Osteoblast (primary cell): ENCODE measurements around the gene MRPL44. TPM values are rescaled to one million over a fixed set of nuclear protein-coding genes. Genes with fewer than 3 reads are reported as not detected.

Experiments
- DNase-seq: peaks from one replicate; pipeline ENCODE4 v3.0.0; 2011; ENCODE audit warnings: low spot score, mixed read lengths; ENCODE audit not compliant: insufficient read length; ENCODE audit errors: missing footprints
- H2AFZ ChIP-seq: 2 replicates; pipeline ENCODE4 v1.6.0; 2011; ENCODE audit warnings: mild to moderate bottlenecking, low read length
- H3K27ac ChIP-seq: 2 replicates; pipeline ENCODE4 v1.5.1; 2011; ENCODE audit warnings: mild to moderate bottlenecking, low read depth, low read length, moderate library complexity
- H3K27me3 ChIP-seq: 2 replicates; pipeline ENCODE4 v1.6.0; 2012; ENCODE audit warnings: mild to moderate bottlenecking, control low read depth, inconsistent platforms, low read length, moderate library complexity; ENCODE audit not compliant: insufficient read depth
- H3K36me3 ChIP-seq: 2 replicates; pipeline ENCODE4 v1.5.1; 2011; ENCODE audit warnings: mild to moderate bottlenecking, low read length, control low read depth, moderate library complexity; ENCODE audit not compliant: insufficient read depth
- H3K4me1 ChIP-seq: 2 replicates; pipeline ENCODE4 v1.5.1; 2011; ENCODE audit warnings: mild to moderate bottlenecking, low read length, control low read depth, moderate library complexity; ENCODE audit not compliant: insufficient read depth
- H3K4me2 ChIP-seq: 2 replicates; pipeline ENCODE4 v1.6.0; 2011; ENCODE audit warnings: mild to moderate bottlenecking, low read length; ENCODE audit not compliant: insufficient read depth
- H3K4me3 ChIP-seq: fragments of 200-600 bp; sonication (generic); 3 replicates; pipeline ENCODE4 v1.5.1; 2012; ENCODE audit warnings: mild to moderate bottlenecking, low read length, inconsistent platforms; ENCODE audit not compliant: insufficient read depth
- H3K79me2 ChIP-seq: 2 replicates; pipeline ENCODE4 v1.6.0; 2012; ENCODE audit warnings: mild to moderate bottlenecking, low read length, control low read depth, inconsistent platforms; ENCODE audit not compliant: insufficient read depth
- H3K9me3 ChIP-seq: 2 replicates; pipeline ENCODE4 v1.5.1; 2011; ENCODE audit warnings: low read depth, low read length, control low read depth
- H4K20me1 ChIP-seq: 2 replicates; pipeline ENCODE4 v1.6.0; 2012; ENCODE audit warnings: mild to moderate bottlenecking, low read length, control low read depth; ENCODE audit not compliant: insufficient read depth
- total RNA-seq: library from RNA; depleted of rRNA; stranded (reverse); fragments of >200 nt; gene quantifications from 2 replicates; pipeline ENCODE4 v1.2.3, GENCODE V29; 2012
- TF ChIP-seq, protein P1 (sequence below): IDR thresholded peaks from 2 replicates; pipeline ENCODE4 v1.5.1; 2011; ENCODE audit warnings: mild to moderate bottlenecking, low read depth, low read length, moderate library complexity; ENCODE audit errors: extremely low read depth

Gene MRPL44
- total RNA-seq, 1 donor: 29.3 TPM

DNA sequence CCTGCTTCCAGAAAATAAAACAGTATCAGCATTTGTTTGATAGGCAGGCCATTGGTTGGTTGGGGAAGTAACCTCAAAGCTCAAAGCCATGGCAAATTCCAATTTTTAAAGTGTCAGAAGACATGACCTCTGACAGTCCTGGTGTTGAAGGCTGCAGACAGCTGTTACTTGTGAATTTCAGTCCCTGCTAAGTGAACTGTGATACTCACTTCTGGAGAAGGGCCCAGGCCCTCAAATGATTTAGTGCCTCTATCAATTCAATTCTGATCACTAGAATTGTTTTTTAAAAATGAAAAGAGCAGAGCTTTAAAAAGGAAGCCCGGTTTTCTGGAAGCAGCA, 23.1 kb downstream of the MRPL44 start:
- Histone ChIP-seq H2AFZ (no peak overlapping the region), H3K4me3 (no peak overlapping the region), H3K79me2 (no peaks in the 10 kb centered on the region), H3K4me2 (no peak overlapping the region), H3K36me3 (peaks cover 71% of the 10 kb centered on the region), H3K4me1 (peaks cover 7% of the 10 kb centered on the region), H3K9me3 (no peaks in the 10 kb centered on the region), H3K27me3 (no peaks in the 10 kb centered on the region), H3K27ac (no peak overlapping the region), H4K20me1 (no peaks in the 10 kb centered on the region)
- TF ChIP-seq, protein P1, sequence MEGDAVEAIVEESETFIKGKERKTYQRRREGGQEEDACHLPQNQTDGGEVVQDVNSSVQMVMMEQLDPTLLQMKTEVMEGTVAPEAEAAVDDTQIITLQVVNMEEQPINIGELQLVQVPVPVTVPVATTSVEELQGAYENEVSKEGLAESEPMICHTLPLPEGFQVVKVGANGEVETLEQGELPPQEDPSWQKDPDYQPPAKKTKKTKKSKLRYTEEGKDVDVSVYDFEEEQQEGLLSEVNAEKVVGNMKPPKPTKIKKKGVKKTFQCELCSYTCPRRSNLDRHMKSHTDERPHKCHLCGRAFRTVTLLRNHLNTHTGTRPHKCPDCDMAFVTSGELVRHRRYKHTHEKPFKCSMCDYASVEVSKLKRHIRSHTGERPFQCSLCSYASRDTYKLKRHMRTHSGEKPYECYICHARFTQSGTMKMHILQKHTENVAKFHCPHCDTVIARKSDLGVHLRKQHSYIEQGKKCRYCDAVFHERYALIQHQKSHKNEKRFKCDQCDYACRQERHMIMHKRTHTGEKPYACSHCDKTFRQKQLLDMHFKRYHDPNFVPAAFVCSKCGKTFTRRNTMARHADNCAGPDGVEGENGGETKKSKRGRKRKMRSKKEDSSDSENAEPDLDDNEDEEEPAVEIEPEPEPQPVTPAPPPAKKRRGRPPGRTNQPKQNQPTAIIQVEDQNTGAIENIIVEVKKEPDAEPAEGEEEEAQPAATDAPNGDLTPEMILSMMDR: no peak
- DNase-seq: no peak

DNA sequence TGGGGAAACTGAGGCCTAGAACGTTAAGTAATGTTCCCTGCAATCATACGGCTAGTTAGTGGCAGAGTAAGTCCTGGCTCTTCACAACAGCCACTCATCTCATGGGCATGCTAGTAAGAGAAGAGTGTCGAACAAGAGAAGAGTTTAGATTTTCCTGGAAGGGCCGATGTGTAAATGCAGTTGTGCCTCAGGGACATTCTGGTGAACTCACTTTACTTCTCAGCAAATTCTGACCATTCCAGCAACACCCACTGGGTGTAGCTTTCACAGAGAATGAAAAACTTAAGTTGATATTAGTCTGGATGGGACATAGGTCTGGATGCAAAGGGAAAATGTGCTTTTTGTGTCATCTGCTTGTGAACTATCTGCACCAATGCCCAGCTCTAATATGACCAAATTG, 23.5 kb downstream of the MRPL44 start:
- no peak overlapping the region for H3K4me2 ChIP-seq
- H3K9me3 ChIP-seq: no peaks in the 10 kb centered on the region
- no peak overlapping the region for H2AFZ ChIP-seq
- no peaks in the 10 kb centered on the region for H4K20me1 ChIP-seq
- TF ChIP-seq, protein P1: no peak
- DNase-seq: no peak
- H3K79me2 ChIP-seq: no peaks in the 10 kb centered on the region
- no peak overlapping the region for H3K4me3 ChIP-seq
- H3K27ac ChIP-seq: no peak overlapping the region
- H3K4me1 ChIP-seq: peaks cover 7% of the 10 kb centered on the region
- H3K36me3 ChIP-seq: peaks cover 70% of the 10 kb centered on the region
- H3K27me3 ChIP-seq: no peaks in the 10 kb centered on the region

- Histone ChIP-seq H3K9me3 (no peaks in the 10 kb centered on the region), H3K4me1 (peaks cover 7% of the 10 kb centered on the region), H3K79me2 (no peaks in the 10 kb centered on the region), H3K4me2 (no peak overlapping the region), H2AFZ (no peak overlapping the region), H3K36me3 (peaks cover 72% of the 10 kb centered on the region), H3K27ac (no peak overlapping the region), H3K4me3 (no peak overlapping the region), H3K27me3 (no peaks in the 10 kb centered on the region), H4K20me1 (no peaks in the 10 kb centered on the region)
- TF ChIP-seq, protein P1: no peak
- no peak for DNase-seq
Measured at GRCh38 chr2:223981241-223981640, 24.0 kb downstream of the MRPL44 start.

DNA sequence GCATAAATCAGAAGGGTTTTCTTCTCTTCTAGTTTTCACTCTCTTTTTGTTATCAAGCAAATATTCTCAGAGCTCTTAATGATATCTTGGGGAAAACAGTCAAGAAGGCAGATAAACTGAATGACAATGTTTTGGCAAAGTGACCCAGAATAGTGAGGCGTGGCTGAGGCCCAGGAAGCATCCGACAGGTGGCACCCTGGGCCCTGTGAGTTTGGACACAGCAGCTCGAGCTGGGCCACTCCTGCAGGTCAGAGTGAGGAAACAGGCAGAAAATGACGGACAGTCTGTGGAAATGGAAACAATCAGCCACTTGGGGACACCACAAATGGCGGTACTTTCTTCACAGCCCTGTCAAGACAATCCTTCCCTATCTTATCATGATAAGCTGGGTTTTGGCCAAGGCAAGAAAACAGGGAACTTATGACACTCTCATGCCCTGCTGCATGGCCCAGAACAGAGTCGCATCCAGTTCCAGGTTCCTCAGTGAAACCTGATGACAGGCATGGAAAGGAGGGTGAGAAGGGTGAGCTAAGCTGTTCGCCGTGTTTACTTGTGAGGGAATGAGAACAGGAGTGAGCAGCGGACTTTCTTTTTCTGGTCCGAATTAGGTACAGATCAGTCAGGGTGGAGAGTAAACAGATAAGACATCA, 32.1 kb downstream of the MRPL44 start:
- Histone ChIP-seq H3K27me3 (no peaks in the 10 kb centered on the region), H3K9me3 (no peaks in the 10 kb centered on the region), H3K4me1 (no peaks in the 10 kb centered on the region), H3K36me3 (peaks cover 73% of the 10 kb centered on the region), H4K20me1 (no peaks in the 10 kb centered on the region), H3K4me2 (no peak overlapping the region), H3K4me3 (no peak overlapping the region), H3K27ac (no peak overlapping the region), H3K79me2 (no peaks in the 10 kb centered on the region), H2AFZ (no peak overlapping the region)
- TF ChIP-seq, protein P1: no peak
- DNase-seq: no peak
